Thyroid gland (tissue), 4 donors: ENCODE measurements around the gene PSMD9. TPM values are rescaled to one million over a fixed set of nuclear protein-coding genes. Genes with fewer than 3 reads are reported as not detected.

Source experiments
- DNase-seq, 2 donors: peaks; one replicate each; pipeline ENCODE4 v3.0.0-alpha.2; 2019
- H3K27ac ChIP-seq, 3 donors: fragments of 200-600 bp; sonication (generic); 1 replicate in 2 of 3; 2 replicates in 1 of 3; pipeline ENCODE4 v1.5.1; 2016 to 2019; ENCODE audit warnings: mild to moderate bottlenecking in 1 of 3, moderate library complexity in 1 of 3
- H3K27me3 ChIP-seq: fragments of 200-600 bp; sonication (generic); one replicate; pipeline ENCODE4 v1.5.1; 2019
- H3K36me3 ChIP-seq, 2 donors: fragments of 200-600 bp; sonication (generic); one replicate each; pipeline ENCODE4 v1.5.1; 2016 to 2019
- H3K4me1 ChIP-seq, 2 donors: fragments of 200-600 bp; sonication (generic); one replicate each; pipeline ENCODE4 v1.5.1; 2017 to 2019
- H3K4me3 ChIP-seq, 3 donors: fragments of 200-600 bp; sonication (generic); replicated peaks in 1 of 3; 1 replicate in 2 of 3; 2 replicates in 1 of 3; pipeline ENCODE4 v1.5.1; 2016; ENCODE audit warnings: mild to moderate bottlenecking in 1 of 3
- H3K9me3 ChIP-seq: fragments of 200-600 bp; sonication (generic); one replicate; pipeline ENCODE4 v1.5.1; 2017
- CTCF ChIP-seq, 6 experiments: fragments of 200-600 bp in 3 of 6; fragments of 450-650 bp in 3 of 6; sonication (generic) in 3 of 6; IDR thresholded peaks; one replicate each; pipeline ENCODE4 v1.5.1; 2016 to 2019; ENCODE audit warnings: antibody characterized with exemption in 6 of 6, mild to moderate bottlenecking in 2 of 6, inconsistent platforms in 1 of 6, moderate library complexity in 1 of 6
- POLR2A ChIP-seq, 2 donors: fragments of 450-650 bp; IDR thresholded peaks; one replicate each; pipeline ENCODE4 v1.6.1; 2017; ENCODE audit warnings: antibody characterized with exemption in 2 of 2, mild to moderate bottlenecking in 2 of 2, moderate library complexity in 1 of 2
- WGBS, 2 donors: methylation state at CpG; one replicate each; pipeline ENCODE4 v1.1.5; 2017; 5-methylcytosine and 5-hydroxymethylcytosine counted together
- intact Hi-C: fragments of 100-400 bp; cut with DNase I; formaldehyde crosslinking; loops from one replicate; pipeline ENCODE4 v1.15.1; 2023
- total RNA-seq, 4 donors: library from RNA; depleted of rRNA; stranded (reverse); fragments of >200 nt; gene quantifications; one replicate each; pipeline ENCODE4 v1.2.3, GENCODE V29; 2016

Gene PSMD9
- total RNA-seq, 4 donors from 2014 or later, result 67.9 to 149 (median 97.4) TPM

GRCh38 chr12:121898287-121898686 is 9.7 kb downstream of the PSMD9 start:
- no peak overlapping the region for H3K4me3 ChIP-seq
- peaks cover 22 to 56% of the 10 kb centered on the region in 2 donors for H3K36me3 ChIP-seq
- H3K27ac ChIP-seq, result no peak overlapping the region
- peaks cover 9 to 14% of the 10 kb centered on the region in 2 donors for H3K4me1 ChIP-seq
- intact Hi-C loops, result no loop called here
- DNase-seq, result no peak
- no peaks in the 10 kb centered on the region for H3K27me3 ChIP-seq
- WGBS, 2 donors, result 83 to 84% methylated on average over 5 of the region's 5 CpGs
- TF ChIP-seq POLR2A (IDR thresholded peaks at IDR 0.05) (no peak), CTCF (IDR thresholded peaks at IDR 0.05) (no peak)
- H3K9me3 ChIP-seq, result no peaks in the 10 kb centered on the region

- intact Hi-C loops, result no loop called here
- no peaks in the 10 kb centered on the region for H3K9me3 ChIP-seq
- no peaks in the 10 kb centered on the region for H3K27me3 ChIP-seq
- no peak overlapping the region for H3K27ac ChIP-seq
- peaks cover 0 to 1% of the 10 kb centered on the region in 2 donors for H3K4me1 ChIP-seq
- WGBS, 2 donors, result 94 to 100% methylated on average over 4 to 7 of the region's 14 CpGs
- H3K36me3 ChIP-seq, result peaks cover 34 to 67% of the 10 kb centered on the region in 2 donors
- no peak overlapping the region for H3K4me3 ChIP-seq
- TF ChIP-seq POLR2A (IDR thresholded peaks at IDR 0.05) (no peak), CTCF (IDR thresholded peaks at IDR 0.05) (no peak)
- DNase-seq, result peak; percentile 14 to 20
Observed at GRCh38 chr12:121899590-121899989, 11.0 kb downstream of the PSMD9 start.

GRCh38 chr12:121903202-121903601 is 14.6 kb downstream of the PSMD9 start:
- TF ChIP-seq CTCF (IDR thresholded peaks at IDR 0.05), result no peak
- no peak for TF ChIP-seq POLR2A (IDR thresholded peaks at IDR 0.05)
- H3K27ac ChIP-seq, result no peak overlapping the region
- H3K9me3 ChIP-seq, result no peaks in the 10 kb centered on the region
- 94 to 100% methylated on average over 1 to 2 of the region's 2 CpGs for WGBS, 2 donors
- intact Hi-C loops, result no loop called here
- H3K4me1 ChIP-seq, result no peaks in the 10 kb centered on the region
- H3K27me3 ChIP-seq, result no peaks in the 10 kb centered on the region
- no peak for DNase-seq
- H3K36me3 ChIP-seq, result peaks cover 55 to 68% of the 10 kb centered on the region in 2 donors
- H3K4me3 ChIP-seq, result no peak overlapping the region

GRCh38 chr12:121905746-121906145 is 17.2 kb downstream of the PSMD9 start:
- intact Hi-C loops, result no loop called here
- Histone ChIP-seq H3K27me3 (no peaks in the 10 kb centered on the region), H3K4me1 (no peaks in the 10 kb centered on the region), H3K4me3 (no peak overlapping the region), H3K27ac (no peak overlapping the region), H3K36me3 (peaks cover 42 to 53% of the 10 kb centered on the region in 2 donors), H3K9me3 (no peaks in the 10 kb centered on the region)
- WGBS, 2 donors, result 91 to 92% methylated on average over 4 of the region's 4 CpGs
- TF ChIP-seq POLR2A (IDR thresholded peaks at IDR 0.05) (no peak), CTCF (IDR thresholded peaks at IDR 0.05) (no peak)
- no peak for DNase-seq

- no peak for TF ChIP-seq CTCF (IDR thresholded peaks at IDR 0.05)
- TF ChIP-seq POLR2A (IDR thresholded peaks at IDR 0.05), result no peak
Observed at GRCh38 chr12:121908702-121909101, 20.1 kb downstream of the PSMD9 start.

More at GRCh38 chr12:121908702-121909101, 20.1 kb downstream of the PSMD9 start:
- H3K9me3 ChIP-seq, result no peaks in the 10 kb centered on the region
- intact Hi-C loops, result no loop called here
- H3K27me3 ChIP-seq, result no peaks in the 10 kb centered on the region
- H3K27ac ChIP-seq, result no peak overlapping the region
- peaks cover 31 to 33% of the 10 kb centered on the region in 2 donors for H3K36me3 ChIP-seq
- no peak for DNase-seq
- 73 to 75% methylated on average over 2 of the region's 2 CpGs for WGBS, 2 donors
- no peaks in the 10 kb centered on the region for H3K4me1 ChIP-seq
- no peak overlapping the region for H3K4me3 ChIP-seq
